Umbilical cord (tissue), 2 donors: ENCODE measurements around the gene LRMDA. TPM values are rescaled to one million over a fixed set of nuclear protein-coding genes. Genes with fewer than 3 reads are reported as not detected.
"Not testable (repeated sequence)": the region's sequence is repeated elsewhere in the genome, so short reads cannot be mapped to it uniquely, and the experiment has no call there.

ENCODE experiments used
- DNase-seq: peaks from one replicate; pipeline ENCODE4 v3.0.0-alpha.2; 2015; ENCODE audit warnings: low spot score
- total RNA-seq: library from RNA; depleted of rRNA; stranded (reverse); fragments of >200 nt; gene quantifications from one replicate; pipeline ENCODE4 v1.2.3, GENCODE V29; 2014; ENCODE audit warnings: low replicate concordance; ENCODE audit not compliant: insufficient read depth

The LRMDA gene
- total RNA-seq, 1 donor from 2014 or later: 1.7 TPM

GRCh38 chr10:75610183-75610582 lies 178.8 kb downstream of the LRMDA start:
- DNase-seq: no peak

- DNase-seq: no peak
Observed at GRCh38 chr10:75611172-75611992, 180.0 kb downstream of the LRMDA start.

GRCh38 chr10:75611993-75612372 lies 180.6 kb downstream of the LRMDA start:
- DNase-seq: no peak

GRCh38 chr10:75612904-75613684 lies 181.7 kb downstream of the LRMDA start:
- peak; percentile 94 for DNase-seq

GRCh38 chr10:75613685-75614504 lies 182.5 kb downstream of the LRMDA start:
- peak; percentile 97 for DNase-seq

GRCh38 chr10:75616076-75616475 lies 184.7 kb downstream of the LRMDA start:
- no peak for DNase-seq

GRCh38 chr10:75616874-75617478 lies 185.6 kb downstream of the LRMDA start:
- DNase-seq: no peak

GRCh38 chr10:75617485-75618155 lies 186.2 kb downstream of the LRMDA start:
- DNase-seq: no peak

GRCh38 chr10:75619635-75620034 lies 188.2 kb downstream of the LRMDA start:
- no peak for DNase-seq

- no peak for DNase-seq
Observed at GRCh38 chr10:75620356-75620755, 188.9 kb downstream of the LRMDA start.

- DNase-seq: not testable (repeated sequence)
Observed at GRCh38 chr10:75621003-75621402, 189.6 kb downstream of the LRMDA start.

GRCh38 chr10:75622503-75622902 lies 191.1 kb downstream of the LRMDA start:
- no peak for DNase-seq

GRCh38 chr10:75623310-75624093 lies 192.1 kb downstream of the LRMDA start:
- DNase-seq: no peak

GRCh38 chr10:75624638-75625037 lies 193.2 kb downstream of the LRMDA start:
- no peak for DNase-seq

GRCh38 chr10:75630746-75631145 lies 199.3 kb downstream of the LRMDA start:
- DNase-seq: no peak

- DNase-seq: peak; percentile 54
Observed at GRCh38 chr10:75632805-75633462, 201.5 kb downstream of the LRMDA start.

- DNase-seq: no peak
Observed at GRCh38 chr10:75633568-75633967, 202.1 kb downstream of the LRMDA start.

- no peak for DNase-seq
Observed at GRCh38 chr10:75634947-75635346, 203.5 kb downstream of the LRMDA start.

GRCh38 chr10:75638752-75639151 lies 207.3 kb downstream of the LRMDA start:
- DNase-seq: no peak

- peak; percentile 52 for DNase-seq
Observed at GRCh38 chr10:75639736-75640135, 208.3 kb downstream of the LRMDA start.
